T47D (cell line): Measurements from ENCODE around the gene SLCO3A1.

ENCODE experiments used
- DNase-seq, 2 experiments: peaks; one replicate each; pipeline versions ENCODE4 v3.0.0 to v3.0.0-alpha.2; 2011 to 2012; ENCODE audit warnings: low read depth in 1 of 2, low spot score in 1 of 2
- JUND ChIP-seq: IDR thresholded peaks from 2 replicates; pipeline ENCODE4 v1.6.1; 2012; ENCODE audit warnings: low read depth
- in situ Hi-C: cut with HindIII; loops from 2 replicates; pipeline ENCODE4 v1.10.0; 2016; ENCODE audit warnings: low sequenced_read_pairs, low pct_unique_long_range_greater_than_20kb

The SLCO3A1 gene

GRCh38 chr15:91945385-91945784 is 91.9 kb downstream of the SLCO3A1 start:
- DNase-seq: no peak
- TF ChIP-seq JUND: no peak
- in situ Hi-C loops: no loop called here

- no peak for DNase-seq
- in situ Hi-C loops: no loop called here
- no peak for TF ChIP-seq JUND
Measured at GRCh38 chr15:91946075-91946474, 92.6 kb downstream of the SLCO3A1 start.

GRCh38 chr15:91946581-91947292 is 93.2 kb downstream of the SLCO3A1 start:
- no peak for TF ChIP-seq JUND
- DNase-seq: no peak
- in situ Hi-C loops: no loop called here

GRCh38 chr15:91947293-91947679 is 93.8 kb downstream of the SLCO3A1 start:
- no peak for TF ChIP-seq JUND
- no peak for DNase-seq
- in situ Hi-C loops: no loop called here

GRCh38 chr15:91947683-91948608 is 94.4 kb downstream of the SLCO3A1 start:
- TF ChIP-seq JUND: no peak
- in situ Hi-C loops: no loop called here
- DNase-seq: no peak

- in situ Hi-C loops: no loop called here
- TF ChIP-seq JUND: no peak
- DNase-seq: no peak
Measured at GRCh38 chr15:91949361-91949760, 95.9 kb downstream of the SLCO3A1 start.

GRCh38 chr15:91950054-91950453 is 96.5 kb downstream of the SLCO3A1 start:
- no peak for DNase-seq
- TF ChIP-seq JUND: no peak
- in situ Hi-C loops: no loop called here

GRCh38 chr15:91950631-91951329 is 97.3 kb downstream of the SLCO3A1 start:
- DNase-seq: no peak
- TF ChIP-seq JUND: no peak
- in situ Hi-C loops: no loop called here

- in situ Hi-C loops: no loop called here
- DNase-seq: no peak
- no peak for TF ChIP-seq JUND
Measured at GRCh38 chr15:91952216-91952615, 98.7 kb downstream of the SLCO3A1 start.

- DNase-seq: no peak
- no peak for TF ChIP-seq JUND
- in situ Hi-C loops: no loop called here
Measured at GRCh38 chr15:91953432-91953831, 99.9 kb downstream of the SLCO3A1 start.

- TF ChIP-seq JUND: no peak
- DNase-seq: peak; percentile 27 to 76
- in situ Hi-C loops: no loop called here
Measured at GRCh38 chr15:91954292-91954691, 100.8 kb downstream of the SLCO3A1 start.

- in situ Hi-C loops: no loop called here
- DNase-seq: no peak
Measured at GRCh38 chr15:91956026-91956723, 102.7 kb downstream of the SLCO3A1 start.

More at GRCh38 chr15:91956026-91956723, 102.7 kb downstream of the SLCO3A1 start:
- no peak for TF ChIP-seq JUND
